HCT116 (cell line): Measurements from ENCODE around the gene GJA9. TPM values are rescaled to one million over a fixed set of nuclear protein-coding genes. Genes with fewer than 3 reads are reported as not detected.
"Not testable (repeated sequence)": the region's sequence is repeated elsewhere in the genome, so short reads cannot be mapped to it uniquely, and the experiment has no call there.

Experiments used
- ATAC-seq: fragments of 200-7000 bp; cut with Tn5 transposase; 2 replicates; pipeline ENCODE4 v1.9.1; 2020; ENCODE audit warnings: mild to moderate bottlenecking, moderate library complexity
- BruUV-seq: library from RNA; stranded (reverse); fragments of 400-500 nt; replicated peaks from 2 replicates; lab custom pipeline; 2021; lab: Mats Ljungman, UMichigan
- CTCF ChIA-PET: fragments of 300-600 bp; sonication (Branson Sonifier 250); formaldehyde crosslinking; loops from one replicate; lab custom pipeline; 2021; ENCODE audit warnings: antibody characterized with exemption; lab: Charles Lee
- POLR2A ChIA-PET: fragments of 300-600, 350-600 bp; sonication (Branson Sonifier 250); formaldehyde crosslinking; loops from one replicate; lab custom pipeline; 2021; ENCODE audit warnings: antibody characterized with exemption; lab: Charles Lee
- RAD21 ChIA-PET, 2 experiments: fragments of 300-600 bp; sonication (Branson Sonifier 250); formaldehyde crosslinking; loops; one replicate each; lab custom pipeline; 2023; ENCODE audit warnings: low total read pairs in 2 of 2; ENCODE audit not compliant: uncharacterized antibody in 2 of 2, unreplicated experiment in 2 of 2, low non-redundant PET in 1 of 2; lab: Charles Lee
- DNase-seq: peaks from one replicate; pipeline ENCODE4 v3.0.0-alpha.2; 2010; ENCODE audit warnings: low read depth, low spot score
- H2AFZ ChIP-seq: fragments of 200-600 bp; shearing (Covaris generic), sonication (generic); 2 replicates; pipeline ENCODE4 v1.6.1; 2017; ENCODE audit warnings: low read depth, mixed run types, mixed read lengths, antibody characterized with exemption, low read length; ENCODE audit not compliant: poor library complexity, severe bottlenecking
- H3K27ac ChIP-seq: 2 replicates; pipeline ENCODE4 v1.5.1; 2012; ENCODE audit warnings: low read depth, low read length
- H3K27me3 ChIP-seq: fragments of 200-600 bp; sonication (generic); 2 replicates; pipeline ENCODE4 v1.6.1; 2016; ENCODE audit warnings: mixed run types, low read length, mixed read lengths; ENCODE audit not compliant: insufficient read depth
- H3K36me3 ChIP-seq, 2 experiments: fragments of 200-500 bp in 1 of 2; fragments of 200-600 bp in 1 of 2; sonication (Bioruptor generic) in 1 of 2; sonication (generic) in 1 of 2; 2 replicates each; pipeline versions ENCODE4 v1.5.1 to v1.6.1; 2014 to 2016; ENCODE audit warnings: low read length in 2 of 2, inconsistent platforms in 1 of 2, mixed read lengths in 1 of 2, mixed run types in 1 of 2; ENCODE audit not compliant: insufficient read depth in 2 of 2, control insufficient read depth in 1 of 2
- H3K4me1 ChIP-seq, 2 experiments: fragments of 200-600 bp in 1 of 2; sonication (generic) in 1 of 2; 2 replicates each; pipeline versions ENCODE4 v1.5.1 to v1.6.1; 2012 to 2017; ENCODE audit warnings: low read length in 2 of 2, inconsistent platforms in 1 of 2, mild to moderate bottlenecking in 1 of 2, mixed read lengths in 1 of 2, mixed run types in 1 of 2, moderate library complexity in 1 of 2; ENCODE audit not compliant: insufficient read depth in 2 of 2, control insufficient read depth in 1 of 2
- H3K4me2 ChIP-seq: fragments of 200-600 bp; sonication (generic); 2 replicates; pipeline ENCODE4 v1.6.1; 2017; ENCODE audit warnings: mixed run types, low read length, mixed read lengths
- H3K4me3 ChIP-seq, 2 experiments: fragments of 200-600 bp in 1 of 2; sonication (generic) in 1 of 2; replicated peaks in 1 of 2; 2 replicates each; pipeline ENCODE4 v1.5.1; 2011 to 2016; ENCODE audit warnings: low read length in 2 of 2, control low read depth in 1 of 2, low read depth in 1 of 2, mild to moderate bottlenecking in 1 of 2, mixed read lengths in 1 of 2, mixed run types in 1 of 2
- H3K79me2 ChIP-seq: fragments of 200-600 bp; sonication (generic); 2 replicates; pipeline ENCODE4 v1.6.1; 2017; ENCODE audit warnings: mild to moderate bottlenecking, mixed run types, low read length, moderate library complexity, mixed read lengths; ENCODE audit not compliant: insufficient read depth
- H3K9ac ChIP-seq: fragments of 200-600 bp; sonication (generic); 2 replicates; pipeline ENCODE4 v1.6.1; 2016; ENCODE audit warnings: low read length, mixed read lengths
- H3K9me2 ChIP-seq: fragments of 200-600 bp; sonication (generic), shearing (Covaris generic); 2 replicates; pipeline ENCODE4 v1.6.1; 2017; ENCODE audit warnings: mixed run types, mild to moderate bottlenecking, moderate library complexity; ENCODE audit not compliant: insufficient read depth
- H3K9me3 ChIP-seq, 2 experiments: fragments of 200-500 bp in 1 of 2; fragments of 200-600 bp in 1 of 2; sonication (Bioruptor generic) in 1 of 2; sonication (generic) in 1 of 2; 2 replicates each; pipeline ENCODE4 v1.6.1; 2014 to 2017; ENCODE audit warnings: low read length in 2 of 2, mixed read lengths in 2 of 2, inconsistent platforms in 1 of 2, low read depth in 1 of 2, mild to moderate bottlenecking in 1 of 2, mixed run types in 1 of 2, moderate library complexity in 1 of 2; ENCODE audit not compliant: control insufficient read depth in 1 of 2, insufficient read depth in 1 of 2
- H4K20me1 ChIP-seq: fragments of 200-600 bp; sonication (generic), shearing (Covaris generic); 2 replicates; pipeline ENCODE4 v1.6.1; 2017; ENCODE audit warnings: mixed run types, mild to moderate bottlenecking, moderate library complexity; ENCODE audit not compliant: insufficient read depth
- CBX3 ChIP-seq: IDR thresholded peaks from 2 replicates; pipeline ENCODE4 v1.6.1; 2012; ENCODE audit warnings: low read depth
- CTCF ChIP-seq, 3 experiments: fragments of 200-600 bp in 1 of 3; sonication (generic) in 1 of 3; IDR thresholded peaks in 2 of 3; conservative IDR thresholded peaks in 1 of 3; 2 replicates each; pipeline ENCODE4 v1.5.1; 2012 to 2017; ENCODE audit warnings: low read depth in 2 of 3, low read length in 2 of 3, antibody characterized with exemption in 1 of 3, borderline replicate concordance in 1 of 3, control low read depth in 1 of 3, mild to moderate bottlenecking in 1 of 3, mixed read lengths in 1 of 3, mixed run types in 1 of 3, moderate library complexity in 1 of 3; ENCODE audit not compliant: insufficient read depth in 1 of 3
- EGR1 ChIP-seq: IDR thresholded peaks from 2 replicates; pipeline ENCODE4 v1.6.1; 2012; ENCODE audit warnings: low read depth
- ELF1 ChIP-seq: IDR thresholded peaks from 2 replicates; pipeline ENCODE4 v1.6.1; 2012; ENCODE audit warnings: low read depth, borderline replicate concordance
- EZH2 ChIP-seq: fragments of 200-600 bp; sonication (generic); IDR thresholded peaks from 2 replicates; pipeline ENCODE4 v1.6.1; 2017; ENCODE audit warnings: antibody characterized with exemption, mixed run types
- SIN3A ChIP-seq: IDR thresholded peaks from 2 replicates; pipeline ENCODE4 v1.6.1; 2012; ENCODE audit warnings: low read depth
- SP1 ChIP-seq: IDR thresholded peaks from 2 replicates; pipeline ENCODE4 v1.6.1; 2012; ENCODE audit warnings: low read depth
- TCF7L2 ChIP-seq: IDR thresholded peaks from 2 replicates; pipeline ENCODE4 v1.7.0; 2011; ENCODE audit warnings: borderline replicate concordance, inconsistent platforms; ENCODE audit not compliant: insufficient read depth, insufficient read length; ENCODE audit errors: extremely low read depth
- YY1 ChIP-seq: IDR thresholded peaks from 2 replicates; pipeline ENCODE4 v1.6.1; 2011; ENCODE audit warnings: low read length, low read depth, moderate library complexity, mild to moderate bottlenecking; ENCODE audit not compliant: insufficient replicate concordance; ENCODE audit errors: extremely low read depth
- ZBTB33 ChIP-seq: IDR thresholded peaks from 2 replicates; pipeline ENCODE4 v1.6.1; 2011; ENCODE audit warnings: mild to moderate bottlenecking, low read length, moderate library complexity; ENCODE audit not compliant: insufficient replicate concordance; ENCODE audit errors: extremely low read depth
- intact Hi-C: fragments of 100-400 bp; cut with micrococcal nuclease; formaldehyde crosslinking; loops from 2 replicates; pipeline ENCODE4 v1.10.0; 2022
- total RNA-seq: library from RNA; stranded (reverse); gene quantifications from one replicate; pipeline ENCODE4 v1.2.1, GENCODE V29; 2021; ENCODE audit not compliant: unreplicated experiment

GJA9 gene
- total RNA-seq, 1 experiment from 2014 or later = not detected

- POLR2A ChIA-PET = no interaction called here
- intact Hi-C loops = no loop called here
- BruUV-seq = no TSS peak
- RAD21 ChIA-PET = no interaction called here
- Histone ChIP-seq H3K9ac (no peak overlapping the region), H2AFZ (no peak overlapping the region), H3K9me2 (no peaks in the 10 kb centered on the region), H3K4me1 (no peaks in the 10 kb centered on the region), H3K9me3 (no peaks in the 10 kb centered on the region), H3K27ac (no peak overlapping the region), H3K27me3 (no peaks in the 10 kb centered on the region), H4K20me1 (no peaks in the 10 kb centered on the region), H3K4me3 (no peak overlapping the region), H3K36me3 (no peaks in the 10 kb centered on the region), H3K4me2 (no peak overlapping the region), H3K79me2 (no peaks in the 10 kb centered on the region)
- TF ChIP-seq EZH2 (no peak), ELF1 (no peak), ZBTB33 (no peak), SIN3A (no peak), YY1 (no peak), CBX3 (no peak), EGR1 (no peak), TCF7L2 (no peak), CTCF (IDR thresholded peaks at IDR 0.05 in 2 of 3, conservative IDR thresholded peaks at IDR 0.05 in 1 of 3; ENCODE audit: borderline replicate concordance in 1 of 3, insufficient read depth in 1 of 3, low read depth in 2 of 3, low read length in 2 of 3) (no peak), SP1 (no peak)
- no peak for ATAC-seq
- no peak for DNase-seq
- CTCF ChIA-PET = no interaction called here
These were observed 34.1 kb upstream of the GJA9 start for GRCh38 chr1:38915352-38915948.

- H3K9me2 ChIP-seq, H3K36me3 ChIP-seq, H2AFZ ChIP-seq, H3K9ac ChIP-seq, BruUV-seq, H3K79me2 ChIP-seq, POLR2A ChIA-PET, H3K4me3 ChIP-seq, intact Hi-C loops, H3K27ac ChIP-seq, H3K4me2 ChIP-seq, H4K20me1 ChIP-seq, H3K4me1 ChIP-seq, RAD21 ChIA-PET, CTCF ChIA-PET, DNase-seq, H3K9me3 ChIP-seq, H3K27me3 ChIP-seq, ATAC-seq: not testable (repeated sequence)
These were observed 33.5 kb upstream of the GJA9 start for GRCh38 chr1:38914908-38915307.
